Stimulated activated CD8-positive, alpha-beta memory T cell treated with anti-CD3 and anti-CD28 coated beads, Interleukin-12 subunit alpha, Interleukin-12 subunit beta, amount 100 ng/mL, for 24 hours (primary cell): Measurements from ENCODE around the gene EDC3.

Experiments used
- DNase-seq: peaks from one replicate; pipeline ENCODE4 v3.0.0-alpha.2; 2020; ENCODE audit errors: extremely low read depth

EDC3 gene

DNA sequence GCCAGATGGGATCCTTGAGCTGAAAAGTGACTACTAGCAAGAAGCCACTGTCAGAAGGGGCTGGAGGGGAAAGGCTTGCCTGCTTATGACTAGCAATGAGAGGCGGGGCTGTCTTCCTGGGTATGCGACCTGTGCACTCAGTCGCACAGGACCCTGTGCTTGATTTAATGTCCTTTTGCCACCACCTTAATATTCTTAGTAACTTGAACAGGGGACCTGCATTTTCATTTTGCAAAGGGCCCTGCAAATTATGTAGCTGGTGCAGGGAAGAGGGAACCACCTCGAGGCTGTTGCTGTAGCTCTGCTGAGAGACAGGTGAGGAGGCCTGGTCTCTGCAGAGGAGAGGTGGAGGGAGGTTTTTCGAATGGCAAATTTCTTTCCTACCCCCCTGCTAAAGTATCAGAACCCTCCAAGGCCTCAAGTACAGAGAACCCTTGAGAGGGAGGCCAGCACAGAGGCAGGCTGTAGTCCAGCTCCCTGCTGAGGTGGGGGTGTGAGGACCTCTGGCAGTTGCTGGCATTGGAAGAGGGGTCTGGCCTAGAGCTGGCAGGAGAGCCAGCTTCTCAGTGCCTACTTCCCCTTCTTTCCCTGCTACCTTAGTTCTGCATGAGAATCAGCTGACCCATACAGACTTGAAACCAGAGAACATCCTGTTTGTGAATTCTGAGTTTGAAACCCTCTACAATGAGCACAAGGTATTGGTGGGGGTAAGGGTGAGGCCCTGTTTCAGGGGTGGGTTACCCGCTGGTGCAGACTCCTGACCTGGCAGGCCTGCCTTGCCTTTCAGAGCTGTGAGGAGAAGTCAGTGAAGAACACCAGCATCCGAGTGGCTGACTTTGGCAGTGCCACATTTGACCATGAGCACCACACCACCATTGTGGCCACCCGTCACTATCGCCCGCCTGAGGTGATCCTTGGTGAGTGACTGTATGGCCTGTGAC lies 68.8 kb downstream of the EDC3 start:
- no peak for DNase-seq

DNA sequence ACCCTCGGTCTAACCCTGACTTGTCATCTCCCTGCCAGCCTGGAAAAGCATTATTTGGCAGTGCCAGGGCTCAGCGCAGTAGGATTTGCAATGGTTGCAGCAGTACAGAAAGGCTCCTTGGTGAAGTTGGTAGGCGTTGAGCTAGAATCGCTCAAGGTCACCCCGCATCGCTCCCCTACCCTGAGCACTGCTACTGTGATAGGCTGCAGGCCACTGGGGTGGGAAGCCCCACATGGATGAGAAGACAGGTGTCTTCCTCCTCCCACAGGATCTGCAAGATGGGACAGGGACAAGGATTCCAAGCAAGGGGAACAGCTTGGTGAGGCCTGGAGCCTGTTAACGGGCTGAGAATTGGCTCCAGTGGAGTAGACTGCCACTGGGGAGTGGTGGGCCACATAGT lies 69.5 kb downstream of the EDC3 start:
- DNase-seq: no peak

DNA sequence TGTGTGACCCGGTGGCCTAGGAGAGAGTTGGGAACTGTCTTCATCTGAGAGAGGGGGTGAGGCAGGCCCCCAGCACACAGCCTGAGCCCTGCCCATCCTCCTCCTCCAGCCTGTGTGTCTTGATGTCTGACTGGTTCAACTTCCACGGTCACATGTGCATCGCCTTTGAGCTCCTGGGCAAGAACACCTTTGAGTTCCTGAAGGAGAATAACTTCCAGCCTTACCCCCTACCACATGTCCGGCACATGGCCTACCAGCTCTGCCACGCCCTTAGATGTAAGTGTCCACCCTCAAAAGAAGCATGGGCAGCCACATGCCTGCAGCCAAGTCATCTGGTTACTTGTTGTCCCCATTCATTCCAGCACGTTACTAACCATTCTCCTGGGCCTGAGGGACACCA lies 70.1 kb downstream of the EDC3 start:
- DNase-seq: no peak

DNA sequence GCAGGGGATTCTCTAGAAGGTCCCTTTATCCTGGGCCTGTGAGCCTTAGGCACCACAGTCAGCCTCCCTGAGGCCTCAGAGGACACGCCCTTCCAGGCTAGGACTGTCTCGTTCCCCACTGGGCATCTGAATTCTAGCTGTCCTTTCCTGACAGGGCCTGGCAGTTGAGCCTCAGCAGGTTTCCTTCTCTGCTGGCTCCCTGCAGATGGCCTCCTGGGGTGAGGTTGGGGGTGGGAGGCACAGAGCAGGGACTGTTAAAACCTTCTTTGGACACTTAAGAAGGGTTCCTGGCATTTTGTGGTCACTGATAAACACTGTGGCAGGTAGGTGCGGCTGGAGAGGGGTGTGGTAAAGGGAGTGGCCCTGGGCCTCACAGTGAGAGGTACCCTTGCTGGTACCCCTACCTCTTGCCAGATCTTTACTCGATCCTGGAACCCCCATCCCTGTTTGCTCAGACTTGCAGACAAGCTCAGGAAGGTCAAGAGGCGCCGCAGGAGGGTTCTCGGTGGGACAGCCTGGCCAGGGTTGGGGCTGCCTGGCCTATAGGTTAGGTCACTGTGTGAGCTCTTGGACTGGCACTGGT lies 71.7 kb downstream of the EDC3 start:
- no peak for DNase-seq

DNA sequence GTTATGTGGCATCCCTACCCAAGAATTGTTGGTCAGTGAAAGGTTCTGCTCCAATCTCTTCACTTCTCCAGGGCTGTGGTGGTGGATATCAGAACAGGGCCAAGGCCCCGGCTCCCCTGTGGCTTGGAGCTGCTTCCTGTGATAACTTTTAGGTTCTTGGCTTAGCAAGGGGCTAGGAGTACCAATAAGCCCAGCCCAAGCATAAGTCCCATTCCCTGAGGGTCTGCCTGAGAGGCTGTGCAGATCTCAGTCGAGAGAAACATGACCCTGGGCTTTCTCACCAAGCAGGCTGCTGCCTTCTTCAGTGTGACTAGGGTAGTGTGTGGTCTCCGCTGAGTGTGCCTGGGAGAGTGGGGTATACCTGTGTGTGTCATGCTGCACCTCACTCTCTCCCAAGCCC lies 73.1 kb downstream of the EDC3 start:
- no peak for DNase-seq

DNA sequence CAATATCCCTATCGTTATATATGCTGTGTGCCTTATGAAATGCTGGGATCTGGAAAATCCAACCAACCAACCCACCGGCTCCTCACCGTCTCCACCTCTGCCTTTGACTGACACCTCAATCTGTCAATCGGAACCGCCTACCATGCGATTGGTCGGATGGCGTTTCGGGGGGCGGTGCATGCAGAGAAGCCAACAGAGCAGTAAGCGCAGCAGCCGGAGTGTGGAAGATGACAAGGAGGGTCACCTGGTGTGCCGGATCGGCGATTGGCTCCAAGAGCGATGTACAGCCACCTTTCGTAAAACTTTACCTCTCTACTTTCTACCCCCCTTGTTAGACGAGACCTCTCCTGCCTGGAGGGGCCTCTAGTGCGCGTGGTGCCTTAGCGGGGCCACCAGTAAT lies 73.9 kb downstream of the EDC3 start:
- DNase-seq: no peak

DNA sequence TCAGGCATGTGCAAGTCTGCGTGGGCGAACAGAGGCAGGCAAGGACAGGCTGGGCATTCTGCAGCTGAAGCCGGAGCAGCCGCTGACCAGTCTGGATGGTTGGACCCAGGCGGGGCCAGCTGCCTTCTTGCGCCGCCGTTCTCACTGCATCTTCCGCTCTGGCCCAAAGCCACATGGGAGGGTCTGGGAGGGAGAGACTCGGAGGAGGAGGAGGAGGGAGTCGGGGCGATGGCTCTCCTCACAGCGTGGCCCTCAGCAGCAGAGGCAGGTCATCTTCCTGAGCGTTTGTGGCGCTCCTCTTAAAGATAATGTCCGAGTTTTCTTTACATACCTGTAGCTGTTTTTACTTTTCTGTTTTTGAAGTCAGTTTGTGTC lies 74.3 kb downstream of the EDC3 start:
- no peak for DNase-seq

DNA sequence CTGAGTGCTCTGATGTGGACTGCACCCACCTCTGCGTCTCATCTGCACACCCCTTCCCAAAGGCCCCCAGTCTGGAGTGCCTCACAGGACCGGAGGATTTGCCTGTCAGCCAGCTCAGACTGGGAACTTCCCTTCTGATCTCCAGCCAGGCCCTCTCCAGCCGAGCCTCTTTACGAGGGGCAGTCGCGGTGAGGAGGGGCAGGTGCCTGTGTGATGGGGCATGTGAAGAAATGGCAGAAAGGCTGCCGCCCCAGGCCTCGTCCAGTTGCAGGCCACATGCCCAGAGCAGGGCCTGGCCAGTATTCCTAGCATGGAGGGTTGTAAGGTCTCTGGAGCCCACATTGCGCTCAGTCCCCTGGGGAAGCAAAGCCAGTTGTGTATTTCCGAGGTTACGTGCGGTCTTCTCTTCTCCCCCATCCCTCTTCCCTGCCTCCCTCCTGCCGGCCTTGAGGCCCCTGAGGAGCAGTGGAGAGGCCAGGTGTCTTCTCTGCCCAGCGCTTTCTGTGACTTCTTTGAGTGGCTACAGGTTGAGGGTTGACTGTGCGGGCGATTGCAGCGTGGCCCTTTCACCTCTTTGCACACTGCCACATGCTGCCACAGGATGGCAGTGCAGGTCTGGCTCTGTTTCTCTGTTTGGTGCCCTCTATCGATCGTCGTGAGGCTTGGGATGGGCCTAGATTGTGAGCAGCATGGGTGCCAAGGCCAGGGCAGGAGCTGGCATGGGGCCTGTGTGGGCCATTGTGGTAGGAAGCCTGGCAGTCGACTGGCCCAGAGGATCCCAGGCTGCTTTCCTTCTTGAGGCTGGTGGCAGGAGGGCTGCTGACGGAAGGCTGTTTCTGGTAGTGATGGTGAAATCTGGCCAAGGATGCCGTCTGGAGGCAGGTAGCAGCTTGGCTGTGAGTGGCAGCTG lies 74.9 kb downstream of the EDC3 start:
- peak; percentile 42 for DNase-seq

DNA sequence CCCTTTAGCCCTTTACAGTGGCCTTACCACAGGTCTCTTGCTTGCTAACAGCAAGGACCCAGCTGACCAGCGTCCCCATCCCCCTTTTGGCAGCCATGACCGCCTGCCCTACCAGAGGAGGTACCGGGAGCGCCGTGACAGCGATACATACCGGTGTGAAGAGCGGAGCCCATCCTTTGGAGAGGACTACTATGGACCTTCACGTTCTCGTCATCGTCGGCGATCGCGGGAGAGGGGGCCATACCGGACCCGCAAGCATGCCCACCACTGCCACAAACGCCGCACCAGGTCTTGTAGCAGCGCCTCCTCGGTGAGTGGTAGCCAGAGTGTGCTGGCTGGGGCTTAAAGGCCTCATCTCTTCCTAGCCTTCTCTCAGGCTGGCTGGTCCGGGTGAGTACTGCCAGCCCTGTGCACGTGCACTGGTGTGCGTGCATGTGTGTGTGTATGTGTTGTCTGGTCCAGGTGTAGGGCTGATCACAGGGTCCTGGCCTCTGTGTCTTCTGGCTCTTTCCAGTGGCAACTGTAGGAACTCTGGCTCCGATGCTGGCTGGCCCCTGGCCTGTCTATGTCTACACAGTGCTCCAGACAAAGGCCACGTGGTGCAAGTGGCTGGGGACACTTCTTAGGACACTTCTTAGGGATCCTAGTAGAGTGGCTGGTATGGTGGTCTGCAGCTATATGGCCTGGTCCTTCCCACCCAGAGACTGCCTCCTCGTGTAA lies 75.7 kb downstream of the EDC3 start:
- no peak for DNase-seq

DNA sequence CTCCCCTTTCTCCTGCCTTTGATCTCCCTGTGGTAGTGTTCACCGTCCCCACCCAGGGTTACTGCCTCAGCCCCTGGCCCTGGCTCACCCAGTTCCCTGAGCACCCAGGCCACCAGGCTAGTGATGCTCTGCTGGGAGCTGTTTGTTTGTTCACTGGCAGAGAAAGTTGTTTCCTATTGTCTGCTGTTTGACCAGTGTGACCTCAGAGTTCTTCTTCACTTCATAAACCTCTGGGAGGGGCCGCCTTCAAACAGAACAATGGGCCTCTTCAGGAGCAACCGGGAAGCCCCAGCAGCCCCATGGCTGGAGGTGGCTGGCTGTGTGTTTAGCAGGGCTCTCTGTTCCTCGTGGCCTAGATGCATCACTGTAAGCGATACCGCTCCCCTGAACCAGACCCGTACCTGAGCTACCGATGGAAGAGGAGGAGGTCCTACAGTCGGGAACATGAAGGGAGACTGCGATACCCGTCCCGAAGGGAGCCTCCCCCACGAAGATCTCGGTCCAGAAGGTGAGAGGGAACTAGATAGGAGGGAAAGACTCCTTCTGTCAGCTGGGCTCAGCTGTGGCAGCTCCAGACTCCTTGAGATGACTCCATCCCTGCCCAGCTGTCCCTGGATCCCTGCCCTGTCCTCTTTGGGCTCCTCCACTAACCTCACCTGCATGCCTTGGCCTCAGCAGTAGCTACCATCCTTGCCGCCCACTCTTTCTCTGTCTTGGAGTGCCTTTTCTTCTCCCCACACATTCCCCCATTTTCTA lies 76.8 kb downstream of the EDC3 start:
- no peak for DNase-seq

DNA sequence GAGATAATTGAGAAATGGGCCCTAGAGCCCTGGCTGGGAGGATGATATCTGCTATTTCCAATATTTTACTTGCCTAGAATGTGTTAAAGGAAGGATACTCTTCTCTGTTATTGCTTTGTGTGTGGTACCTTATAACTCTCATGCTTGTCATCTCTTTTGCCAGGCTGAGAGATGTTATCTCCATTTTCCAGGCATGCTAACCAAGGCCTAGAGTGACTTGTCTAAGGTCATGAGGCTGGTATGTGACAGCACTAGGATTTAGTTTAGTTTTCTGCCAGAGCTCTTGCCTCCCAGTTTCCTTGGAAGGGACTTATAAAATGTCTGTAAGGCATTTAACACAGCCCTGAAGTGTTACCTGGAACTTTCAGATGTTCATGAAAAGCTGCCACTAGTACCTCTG lies 78.8 kb downstream of the EDC3 start:
- no peak for DNase-seq

DNA sequence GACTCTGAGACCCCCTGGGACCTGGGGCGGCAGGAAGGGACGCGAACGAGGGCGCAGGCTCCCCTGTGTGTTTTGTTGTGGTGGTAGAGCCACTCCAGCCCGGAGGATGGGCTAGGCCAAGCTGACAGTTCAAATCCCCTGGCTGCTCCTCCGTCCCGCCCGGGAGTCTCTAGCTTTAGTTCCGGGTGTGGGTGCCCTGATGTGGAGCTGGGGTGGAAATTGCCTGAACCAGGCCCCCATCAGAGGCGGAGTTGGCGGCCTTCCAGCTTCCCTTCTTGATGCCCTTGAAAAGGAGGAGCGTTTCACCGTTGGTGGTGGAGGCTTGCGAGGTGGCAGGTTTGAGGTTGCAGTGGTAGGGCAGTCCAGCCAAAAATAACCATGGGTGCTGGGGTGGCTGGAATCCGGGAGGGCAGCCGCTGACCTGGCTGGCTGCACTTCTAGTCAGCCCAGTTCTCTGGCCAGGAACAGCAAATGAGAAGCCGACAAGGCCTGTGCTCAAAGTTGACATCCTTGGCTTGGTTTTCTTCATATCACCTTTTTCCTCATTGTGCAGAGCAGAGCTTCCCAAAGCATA lies 79.4 kb downstream of the EDC3 start:
- DNase-seq: peak; percentile 42

DNA sequence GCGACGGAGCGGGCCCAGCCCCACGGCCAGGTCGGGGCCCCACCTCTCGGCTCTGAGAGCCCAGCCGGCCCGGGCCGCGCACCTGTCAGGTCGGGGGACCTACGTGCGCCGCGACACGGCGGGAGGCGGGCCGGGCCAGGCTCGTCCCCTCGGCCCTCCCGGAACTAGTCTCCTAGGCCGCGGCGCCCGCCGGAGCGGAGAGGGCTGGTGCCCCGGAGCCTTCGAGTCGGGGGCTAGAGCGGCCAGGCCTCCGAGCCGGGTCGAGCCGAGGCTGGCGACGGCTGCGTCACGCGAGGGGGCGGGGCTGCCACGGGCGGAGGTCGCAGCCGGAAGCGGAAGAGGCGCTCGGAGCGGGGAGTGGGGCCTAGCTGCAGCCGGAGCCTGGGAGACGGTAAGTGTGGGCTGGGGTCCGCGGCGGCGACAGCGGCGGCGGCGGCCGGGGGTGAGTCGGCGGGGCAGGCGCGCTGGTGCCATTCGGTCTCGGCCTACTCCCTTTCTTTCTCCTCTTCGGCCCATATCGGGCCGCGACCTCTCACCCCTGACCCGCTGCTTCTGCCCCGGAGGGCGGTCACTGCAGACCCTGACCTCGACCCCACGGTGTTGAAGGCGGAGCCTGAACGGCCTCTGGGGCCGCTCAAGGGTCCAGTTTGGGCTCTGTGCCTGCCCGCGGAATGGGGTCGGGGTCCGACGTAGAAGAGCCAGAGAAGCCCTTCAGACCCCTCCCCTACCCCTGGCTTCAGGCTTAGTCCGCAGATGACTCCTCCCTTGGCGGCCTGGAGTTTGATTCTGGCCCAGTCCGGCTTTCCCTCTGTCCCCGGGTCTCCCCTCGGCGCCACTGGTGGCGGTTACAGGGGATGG lies 80.1 kb downstream of the EDC3 start, which contains the start of gene CLK3:
Gene CLK3, plus strand, starts transcription at position 329 of the 858 bp plus-strand sequence. CDS start 3,361 bp downstream, outside the sequence.
- peak; percentile 92 for DNase-seq

DNA sequence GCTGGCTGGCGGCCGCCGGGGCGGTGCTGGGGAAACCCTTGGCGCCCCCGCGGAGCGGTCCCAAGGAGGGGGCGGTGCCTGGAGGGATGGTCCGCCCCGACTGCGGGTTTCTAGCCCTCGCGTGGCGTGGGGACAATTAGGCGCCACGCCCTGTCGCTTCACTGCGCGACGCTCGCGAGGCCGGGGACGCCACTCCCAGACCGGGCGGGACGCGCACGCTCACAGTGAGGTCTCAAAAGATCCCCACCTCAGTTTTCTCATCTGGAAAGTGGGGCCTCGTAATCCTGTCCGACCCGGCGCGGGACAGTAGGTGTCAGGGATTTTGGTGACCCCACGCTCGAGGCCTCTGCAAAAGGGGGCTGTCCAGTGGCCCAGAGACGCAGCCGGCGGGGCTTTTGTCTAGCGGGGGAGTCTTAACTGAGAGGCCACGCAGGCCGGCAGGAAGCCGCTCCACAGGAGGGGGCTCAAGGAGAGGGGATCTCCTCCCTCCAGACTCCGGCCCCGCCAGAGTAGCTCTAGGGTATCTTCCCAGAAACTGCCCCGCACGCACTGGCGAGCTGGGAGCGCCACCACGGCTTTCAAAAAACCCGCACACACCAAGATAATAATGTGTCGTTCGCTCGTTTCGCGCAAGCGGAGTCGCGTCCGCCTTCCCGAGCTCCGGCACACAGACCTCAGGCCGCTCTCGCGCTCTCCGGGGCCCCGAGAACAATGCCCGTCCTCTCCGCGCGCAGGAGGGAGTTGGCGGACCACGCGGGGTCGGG lies 80.9 kb downstream of the EDC3 start:
- DNase-seq: no peak

DNA sequence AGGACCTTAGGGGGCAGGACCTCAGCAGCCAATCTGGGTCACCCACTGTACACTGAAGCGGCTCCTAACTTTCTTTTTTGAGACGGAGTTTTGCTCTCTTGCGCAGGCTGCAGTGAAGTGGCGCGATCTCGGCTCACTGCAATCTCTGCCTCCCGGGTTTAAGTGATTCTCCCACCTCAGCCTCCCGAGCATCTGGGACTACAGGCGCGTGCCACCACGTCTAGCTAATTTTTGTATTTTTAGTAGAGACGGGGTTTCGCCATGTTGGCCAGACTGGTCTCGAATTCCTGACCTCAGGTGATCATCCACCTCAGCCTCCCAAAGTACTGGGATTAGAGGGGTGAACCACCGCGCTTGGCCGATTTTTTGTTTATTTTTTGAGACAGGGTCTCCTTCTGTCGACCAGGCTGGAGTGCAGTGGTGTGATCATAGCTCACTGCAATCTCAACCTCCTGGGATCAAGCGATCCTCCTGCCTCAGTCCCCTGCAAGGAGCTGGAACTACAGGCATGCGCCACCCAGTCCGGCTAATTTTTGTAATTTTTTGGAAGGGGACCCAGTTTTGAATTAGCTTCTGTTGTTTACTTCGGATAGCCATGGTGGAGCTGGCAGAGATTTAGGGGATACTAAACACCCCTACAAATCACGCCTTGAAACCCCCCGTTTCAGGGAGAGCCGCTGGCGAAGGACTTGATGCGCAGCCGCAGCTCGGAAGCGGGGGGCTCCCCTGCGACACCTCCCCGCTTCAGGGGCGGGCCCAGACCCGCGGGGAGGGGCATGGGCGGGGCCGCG lies 81.7 kb downstream of the EDC3 start:
- DNase-seq: peak; percentile 69

DNA sequence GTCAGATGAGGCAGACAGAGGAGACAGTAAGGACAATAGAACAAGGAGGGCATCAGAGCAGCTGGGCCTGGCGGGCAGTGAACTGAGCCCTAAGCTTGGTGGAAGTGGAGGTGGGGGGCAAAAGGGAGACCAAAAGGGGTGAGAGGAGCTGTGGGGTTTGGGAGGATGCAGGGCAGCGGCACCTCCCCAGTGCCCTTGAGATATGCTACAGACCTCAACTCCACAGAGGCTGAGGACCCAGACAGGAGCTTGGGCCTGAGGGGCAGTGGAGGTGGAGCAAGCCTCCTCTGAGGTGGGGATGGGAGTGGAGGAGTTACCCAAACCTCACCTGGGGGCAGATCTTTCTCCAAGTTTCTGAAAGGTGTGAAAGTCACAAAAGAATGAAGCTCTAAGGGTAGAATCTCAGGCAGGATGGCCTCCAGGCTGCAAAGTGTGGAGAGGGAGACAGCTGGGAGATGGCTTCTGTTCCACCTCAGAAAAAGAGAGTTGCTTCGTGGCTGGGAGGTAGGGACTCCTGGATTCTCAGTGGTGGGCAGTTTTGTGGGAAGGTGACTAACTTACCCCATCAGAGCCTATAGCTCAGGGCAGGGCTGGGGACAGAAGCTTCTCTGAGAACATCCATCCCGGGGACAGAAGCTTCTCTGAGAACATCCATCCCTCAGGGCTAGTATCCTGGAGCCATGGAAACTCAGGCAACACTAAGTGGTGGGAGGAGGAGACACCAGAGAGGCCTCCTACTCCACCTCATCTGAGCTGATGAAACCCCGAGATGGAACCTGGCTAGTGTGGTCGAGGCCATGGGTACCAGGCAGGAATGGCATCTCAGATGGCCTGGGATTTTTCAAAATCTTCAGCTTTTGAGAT lies 82.5 kb downstream of the EDC3 start:
- DNase-seq: no peak

DNA sequence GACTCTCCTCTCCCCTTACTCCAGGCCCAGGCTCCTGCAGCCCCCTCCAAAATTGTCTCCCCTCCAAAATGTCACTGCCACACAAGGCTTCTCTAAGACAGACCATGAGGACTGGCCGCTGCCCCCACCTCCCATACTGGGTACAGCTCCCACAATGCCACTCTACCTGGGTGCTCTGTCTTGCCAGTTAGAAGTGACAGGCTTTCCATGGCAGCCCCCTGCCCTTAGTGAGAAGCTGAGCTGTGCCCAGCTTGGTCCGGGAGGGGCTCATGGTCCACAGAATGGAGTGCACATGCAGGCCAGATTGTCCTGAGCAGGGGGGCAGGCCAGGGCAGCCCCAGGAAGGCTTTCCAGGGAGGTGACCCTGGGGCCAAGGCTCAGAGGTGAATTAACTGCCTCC lies 83.1 kb downstream of the EDC3 start:
- no peak for DNase-seq
